HuH-7 (cell line): ENCODE measurements around the gene CARTPT.

Source experiments
- DNase-seq: peaks from one replicate; pipeline ENCODE4 v3.0.0; 2011; ENCODE audit warnings: low spot score

CARTPT gene

DNA sequence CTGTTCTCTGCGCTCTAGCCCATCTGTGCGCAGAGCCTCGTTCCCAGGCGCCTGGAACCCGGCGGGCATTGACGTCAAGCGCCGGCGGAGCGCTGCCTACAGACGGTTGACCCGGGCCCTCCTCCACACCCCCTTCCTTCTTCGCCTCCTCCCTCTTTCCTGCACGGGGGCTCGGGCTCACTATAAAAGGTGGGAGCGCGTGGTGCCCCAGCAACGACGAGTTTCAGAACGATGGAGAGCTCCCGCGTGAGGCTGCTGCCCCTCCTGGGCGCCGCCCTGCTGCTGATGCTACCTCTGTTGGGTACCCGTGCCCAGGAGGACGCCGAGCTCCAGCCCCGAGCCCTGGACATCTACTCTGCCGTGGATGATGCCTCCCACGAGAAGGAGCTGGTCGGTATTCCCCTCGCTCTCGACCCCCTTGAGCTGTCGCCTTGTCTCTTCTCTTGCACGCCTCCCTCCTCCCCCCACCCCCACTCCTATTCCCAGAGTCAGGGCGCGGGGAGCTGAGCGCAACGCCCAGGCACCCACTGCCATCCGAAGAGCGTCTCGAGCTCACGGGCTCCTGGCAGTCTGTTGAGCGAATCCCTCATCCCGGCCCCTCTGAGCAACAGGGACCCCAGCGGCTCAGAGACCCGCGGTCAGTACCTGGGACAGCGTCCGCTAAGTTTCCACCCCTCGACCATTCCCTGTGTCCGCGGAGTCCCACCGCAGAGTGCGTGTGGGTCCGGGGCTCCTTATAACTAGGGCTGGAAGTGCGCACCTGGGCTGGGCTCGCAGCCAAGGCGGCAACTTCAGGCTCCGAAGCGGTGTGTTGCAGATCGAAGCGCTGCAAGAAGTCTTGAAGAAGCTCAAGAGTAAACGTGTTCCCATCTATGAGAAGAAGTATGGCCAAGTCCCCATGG lies at the start of gene CARTPT:
CARTPT (plus strand) TSS at position 213 of the 902 bp plus-strand sequence; CDS start at position 232, 19 bp downstream.
- DNase-seq: peak; percentile 49

DNA sequence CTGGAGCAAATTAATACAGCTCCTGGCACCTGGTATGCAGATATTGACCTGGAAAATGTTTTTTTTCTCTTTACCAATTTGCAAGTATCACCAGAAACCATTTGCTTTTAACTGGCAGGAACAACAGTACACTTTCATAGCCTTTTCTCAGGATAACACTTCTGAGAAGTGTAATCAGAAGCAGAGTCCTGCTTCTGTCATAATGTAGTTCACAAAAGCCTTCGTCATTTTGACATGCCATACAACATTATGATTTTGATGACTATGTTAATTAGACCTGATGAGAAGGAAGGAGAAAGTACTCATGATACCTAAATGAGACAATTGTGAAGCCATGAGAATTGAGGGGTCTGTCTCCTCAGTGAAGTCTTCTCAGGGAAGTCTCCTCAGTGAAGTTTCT lies 41.1 kb upstream of the CARTPT start:
- DNase-seq: no peak

DNA sequence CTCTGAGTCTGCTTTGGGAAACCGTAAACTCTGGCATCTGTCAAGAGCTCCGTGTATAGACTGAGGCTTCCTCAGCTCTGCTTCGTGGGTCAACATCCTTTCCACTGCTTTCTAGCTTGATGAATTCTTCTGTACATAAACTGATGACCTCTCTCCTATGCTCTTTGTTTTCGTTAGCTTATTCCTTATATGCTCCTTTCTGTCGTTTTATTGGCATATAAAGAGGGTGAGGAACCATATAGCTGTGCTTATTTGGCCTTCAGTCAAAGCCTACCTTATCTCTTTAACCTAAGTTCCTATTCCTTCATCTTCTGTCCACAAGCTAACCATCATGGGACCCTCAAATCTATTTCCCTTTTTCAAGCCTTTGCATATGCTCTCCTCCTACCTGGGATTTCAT lies 39.4 kb upstream of the CARTPT start:
- DNase-seq: no peak

DNA sequence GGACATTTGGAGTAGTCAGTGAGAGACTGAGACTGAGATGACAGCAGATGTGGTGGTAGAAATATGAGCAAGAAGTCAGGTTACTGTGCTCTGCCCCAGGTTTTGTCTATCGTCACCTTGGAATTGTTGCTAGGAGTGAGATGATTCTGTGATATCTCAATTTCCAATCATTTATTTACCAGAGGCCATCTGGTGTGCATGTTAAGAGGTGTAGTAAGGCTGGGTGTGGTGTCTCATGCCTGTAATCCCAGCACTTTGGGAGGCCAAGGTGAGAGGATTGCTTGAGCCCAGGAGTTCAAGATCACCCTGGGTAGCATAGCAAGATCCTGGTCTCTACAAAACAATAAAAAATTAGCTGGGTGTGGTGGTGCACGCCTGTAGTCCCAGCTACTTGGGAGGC lies 38.6 kb upstream of the CARTPT start:
- no peak for DNase-seq

DNA sequence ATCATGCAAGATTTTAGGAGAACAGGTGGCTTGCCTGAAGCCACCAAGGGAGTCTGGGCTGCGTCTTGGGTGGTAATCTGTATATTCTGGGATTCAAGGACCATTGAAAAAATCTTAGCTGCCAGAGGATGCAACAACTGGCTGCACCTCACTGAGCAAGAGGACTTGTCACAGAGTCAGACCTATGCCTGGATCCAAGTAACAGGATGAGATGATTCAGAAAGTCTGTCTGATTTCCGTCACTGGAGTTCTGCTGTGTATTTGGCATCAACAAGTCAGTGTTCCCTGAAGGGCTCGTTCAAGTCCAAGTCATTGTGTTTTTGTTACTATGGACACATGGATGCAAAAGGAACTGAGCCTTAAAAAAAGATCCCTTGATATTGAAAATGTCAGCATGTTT lies 37.8 kb upstream of the CARTPT start:
- DNase-seq: no peak

DNA sequence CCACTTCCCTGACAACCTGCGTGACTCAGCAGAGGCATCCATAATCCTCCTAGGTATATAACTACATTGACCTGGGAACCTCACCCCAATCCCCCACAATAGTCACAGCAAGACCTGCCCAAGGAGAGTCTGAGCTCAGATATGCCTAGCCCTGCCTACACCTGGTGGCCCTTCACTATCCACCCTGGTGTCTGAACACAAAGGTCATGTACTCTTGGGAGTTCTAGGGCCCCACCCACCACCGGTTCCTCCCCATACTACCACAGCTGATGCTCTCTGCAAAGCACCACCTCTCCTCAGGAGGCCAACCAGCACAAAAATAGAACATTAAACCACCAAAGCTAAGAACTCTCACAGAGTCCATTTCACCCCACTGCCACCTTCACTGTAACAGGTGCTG lies 34.8 kb upstream of the CARTPT start:
- no peak for DNase-seq

DNA sequence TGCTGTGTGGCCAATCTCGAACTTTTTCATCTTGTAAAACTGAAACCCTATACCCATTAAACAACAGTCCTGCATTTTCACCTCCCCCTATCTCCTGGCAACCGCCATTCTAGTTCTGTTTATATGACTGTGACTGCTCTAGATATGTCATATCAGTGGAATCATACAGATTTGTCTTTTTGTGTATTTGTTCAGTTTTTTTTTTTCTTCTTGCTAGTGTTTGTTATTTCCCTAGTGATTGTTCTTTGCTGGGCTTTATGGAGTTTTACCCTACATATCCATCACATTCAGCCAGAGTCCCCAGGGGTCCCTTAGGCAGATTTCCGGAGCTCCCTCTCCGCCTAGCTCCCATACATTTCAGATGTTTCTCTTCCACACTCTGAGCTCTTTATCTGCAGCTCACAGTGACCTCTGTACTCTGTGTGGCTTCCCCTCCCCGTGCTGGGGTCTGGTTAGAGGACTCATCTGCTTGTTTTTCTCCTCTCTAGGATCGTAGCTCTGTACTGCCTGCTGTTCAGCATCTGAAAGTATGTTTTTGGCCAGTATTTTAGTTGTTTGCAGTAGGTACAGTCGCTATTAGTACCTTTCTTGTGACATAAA lies 25.1 kb upstream of the CARTPT start:
- peak; percentile 57 for DNase-seq

DNA sequence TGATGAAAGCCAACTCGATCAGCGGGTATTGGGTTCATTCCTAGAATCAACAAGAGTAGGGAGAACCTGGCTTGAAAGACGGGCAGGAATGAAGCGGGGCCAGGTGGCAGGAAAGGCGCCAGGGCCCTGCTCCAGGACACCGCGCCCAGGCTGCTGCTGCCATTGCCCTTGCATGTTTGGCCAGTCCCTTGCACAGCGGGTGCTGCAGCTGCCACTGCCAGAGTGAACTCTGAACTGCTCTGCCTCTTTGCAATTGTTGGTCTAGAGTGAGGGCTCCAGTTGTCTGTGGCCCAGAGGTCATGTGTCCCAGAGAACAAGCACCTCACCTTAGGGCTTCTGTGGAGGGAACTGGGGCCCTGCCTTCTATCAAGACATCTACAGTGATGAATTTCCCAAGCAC lies 24.0 kb upstream of the CARTPT start:
- peak; percentile 17 for DNase-seq

DNA sequence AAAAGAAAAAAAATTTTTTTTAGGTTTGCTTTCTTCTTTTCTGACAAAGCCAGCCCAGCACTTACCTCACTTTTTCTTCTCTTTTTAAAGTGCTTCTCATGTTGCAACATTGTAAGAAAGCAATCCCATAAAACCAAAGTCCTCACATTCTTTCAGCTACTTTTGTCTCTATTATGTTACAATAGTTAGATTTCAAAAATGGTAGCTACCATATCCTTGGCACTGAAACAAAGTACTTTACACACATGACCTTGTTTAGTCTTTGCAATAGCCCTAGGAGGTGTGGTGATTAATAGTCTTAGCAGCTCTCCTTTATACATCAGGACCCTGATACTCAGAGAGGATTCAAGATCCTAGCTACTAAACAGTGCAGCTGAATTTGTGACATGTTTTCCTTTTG lies 23.5 kb upstream of the CARTPT start:
- DNase-seq: no peak

DNA sequence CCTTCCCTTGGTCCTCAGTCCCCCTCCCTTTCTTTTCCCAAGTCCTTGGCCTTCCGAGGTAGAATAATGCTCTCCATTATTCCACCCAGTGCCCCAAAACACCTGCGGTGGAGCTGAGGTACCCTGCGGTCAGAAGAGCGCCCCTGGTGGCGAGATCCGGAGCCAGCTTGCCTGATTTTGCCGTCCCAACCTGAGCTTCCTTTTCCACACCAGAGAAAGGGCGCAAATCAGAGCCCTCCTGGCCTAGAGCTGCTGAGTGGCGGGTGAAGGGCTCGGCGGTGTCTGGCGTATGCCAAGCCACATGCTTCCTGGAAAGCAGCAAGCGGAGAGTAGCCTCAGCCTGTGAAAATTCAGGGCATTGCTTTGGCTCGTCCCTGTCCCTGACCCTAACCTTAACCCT lies 21.1 kb upstream of the CARTPT start:
- no peak for DNase-seq

DNA sequence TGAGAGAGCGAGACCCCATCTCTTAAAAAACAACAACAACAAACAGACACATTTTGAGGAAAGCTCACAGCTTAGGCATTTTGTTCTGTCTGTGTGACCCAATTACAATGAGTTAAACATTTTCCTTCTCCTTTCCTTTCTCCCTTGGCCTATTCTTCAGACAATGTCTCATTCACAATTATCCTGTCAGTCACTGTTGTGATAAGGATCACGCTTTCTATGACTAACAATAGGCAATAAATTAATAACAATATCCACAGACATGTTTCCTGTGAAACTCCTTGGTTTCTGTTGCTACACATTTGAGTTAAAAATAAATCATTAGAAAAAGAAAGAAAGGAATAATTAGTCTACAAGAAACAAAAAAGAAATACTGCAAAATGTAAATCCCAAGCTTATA lies 19.8 kb upstream of the CARTPT start:
- DNase-seq: no peak

DNA sequence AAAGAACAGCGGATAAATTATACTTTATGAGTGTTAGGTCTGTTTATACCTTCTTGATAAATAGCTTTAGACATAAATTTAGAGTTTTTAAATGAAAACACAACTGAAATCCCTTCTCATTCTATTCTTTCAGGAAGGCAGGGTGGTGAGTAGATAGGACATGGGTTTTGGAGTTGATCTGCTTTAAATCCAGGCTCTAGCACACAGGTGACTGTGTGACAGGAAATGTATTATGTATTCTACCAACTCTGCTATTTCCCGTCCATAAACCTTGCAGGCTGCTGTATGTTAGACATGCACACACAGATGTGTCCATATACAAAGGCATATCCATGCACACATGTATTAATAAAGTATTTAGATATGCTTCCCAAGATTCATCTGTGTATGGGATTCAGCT lies 19.3 kb upstream of the CARTPT start:
- DNase-seq: no peak

DNA sequence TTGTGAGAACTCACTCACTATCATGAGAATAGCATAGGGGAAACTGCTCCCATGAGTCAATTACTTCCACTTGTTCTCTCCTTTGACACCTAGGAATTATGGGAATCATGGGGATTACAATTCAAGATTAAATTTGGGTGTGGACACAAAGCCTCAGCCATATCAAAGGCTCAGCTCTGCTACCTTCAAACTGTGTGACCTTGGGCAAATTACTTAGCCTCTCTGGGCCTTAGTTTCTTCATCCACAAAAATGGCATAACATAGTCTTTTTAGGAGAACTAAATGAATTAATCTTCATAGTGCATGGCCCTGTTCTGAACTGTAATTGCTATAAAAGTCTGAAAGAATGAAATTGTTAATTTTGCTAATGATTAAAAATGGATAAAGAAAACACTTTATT lies 18.3 kb upstream of the CARTPT start:
- no peak for DNase-seq

DNA sequence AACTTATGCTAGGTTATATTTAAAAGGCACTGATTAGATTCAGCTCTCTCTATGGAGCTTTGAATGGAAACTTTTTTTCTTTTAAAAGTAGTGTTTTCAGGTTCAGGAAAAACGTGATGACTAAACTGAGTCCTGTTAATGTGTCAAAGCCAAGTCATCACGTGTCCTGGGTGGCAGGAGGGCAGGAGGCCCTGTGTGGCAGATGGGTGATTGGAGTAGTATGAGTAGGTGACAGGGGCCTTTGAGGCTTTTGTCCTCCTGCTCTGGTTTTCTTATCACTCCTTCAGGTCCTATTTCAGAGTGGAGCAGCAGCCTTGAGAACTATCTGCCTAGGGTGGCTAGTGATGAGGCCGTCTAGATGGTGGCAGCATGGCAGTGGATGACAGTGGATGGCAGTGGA lies 17.7 kb upstream of the CARTPT start:
- no peak for DNase-seq

DNA sequence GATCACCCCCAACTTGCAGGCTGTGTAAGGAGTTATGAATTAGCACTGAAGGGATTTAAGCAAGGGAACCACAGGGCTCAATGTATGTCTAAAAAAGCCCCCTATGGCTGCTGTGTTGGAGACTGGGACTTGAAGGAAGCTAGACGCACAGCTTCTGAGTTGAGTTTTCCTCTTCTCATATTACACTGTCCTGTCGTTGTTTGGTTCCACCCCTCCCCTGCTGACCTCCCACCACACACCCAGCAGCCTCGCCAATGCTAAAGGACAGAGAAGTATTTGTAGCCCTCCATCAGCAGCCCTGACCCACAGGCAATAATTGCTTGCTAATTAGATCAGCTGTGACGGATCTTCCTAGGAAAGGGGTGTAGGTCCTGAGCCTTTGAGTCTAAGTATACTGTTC lies 15.1 kb upstream of the CARTPT start:
- peak; percentile 22 for DNase-seq

DNA sequence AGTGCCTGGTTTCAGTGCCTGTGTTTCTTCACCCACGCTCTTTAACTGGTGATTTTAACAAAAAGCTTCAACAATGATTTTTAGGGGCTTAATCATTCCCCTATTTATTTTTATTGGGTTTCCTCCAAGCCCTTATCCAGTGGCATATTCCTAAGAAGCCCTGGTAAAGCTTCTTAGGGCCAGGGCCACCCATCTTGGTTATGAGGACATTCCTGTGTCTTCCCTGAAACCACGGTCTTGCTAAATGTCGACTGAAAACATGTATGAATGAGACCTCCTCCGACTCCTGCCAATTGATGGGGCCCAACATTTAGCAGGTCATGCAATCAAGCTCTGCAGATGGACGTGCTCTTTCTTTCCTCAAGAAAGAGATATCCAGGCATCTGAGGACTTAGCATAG lies 13.7 kb upstream of the CARTPT start:
- DNase-seq: no peak

DNA sequence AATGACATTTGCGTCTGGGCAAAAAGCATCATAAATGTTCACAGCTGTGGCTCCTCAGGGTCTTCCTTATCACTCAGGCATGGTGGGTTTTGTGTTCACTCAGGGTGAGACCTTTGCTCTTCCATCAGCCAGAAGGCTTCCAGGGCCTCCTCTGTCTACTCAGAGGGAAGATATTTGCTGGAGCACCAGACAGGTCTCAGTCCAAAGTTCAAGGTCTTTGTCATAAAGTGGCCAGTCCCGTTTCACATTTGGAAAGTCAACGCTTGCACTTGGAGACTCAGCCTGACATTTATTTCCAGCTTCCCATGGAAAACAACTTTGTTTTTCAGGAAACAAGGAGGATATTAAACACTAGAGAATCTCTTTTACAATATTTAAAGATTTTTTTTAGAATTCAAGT lies 12.2 kb upstream of the CARTPT start:
- DNase-seq: peak; percentile 39

DNA sequence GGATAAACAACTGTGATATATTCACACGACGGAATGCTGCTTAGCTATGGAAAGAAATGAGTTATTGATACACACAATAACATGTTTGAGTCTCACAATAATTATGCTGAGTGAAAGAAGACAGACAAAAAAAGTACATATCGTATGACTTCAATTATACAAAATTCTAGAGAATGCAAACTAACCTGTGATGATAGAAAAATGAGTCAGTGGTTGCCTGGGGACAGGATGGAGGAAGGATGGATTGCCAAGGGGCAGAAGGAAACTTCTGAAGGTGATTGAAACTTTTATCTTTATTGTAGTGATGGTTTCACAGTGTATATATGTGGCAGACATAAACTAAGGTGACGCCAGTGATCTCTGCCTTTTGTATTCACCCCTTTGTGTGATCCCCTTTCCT lies 7.5 kb upstream of the CARTPT start:
- no peak for DNase-seq

DNA sequence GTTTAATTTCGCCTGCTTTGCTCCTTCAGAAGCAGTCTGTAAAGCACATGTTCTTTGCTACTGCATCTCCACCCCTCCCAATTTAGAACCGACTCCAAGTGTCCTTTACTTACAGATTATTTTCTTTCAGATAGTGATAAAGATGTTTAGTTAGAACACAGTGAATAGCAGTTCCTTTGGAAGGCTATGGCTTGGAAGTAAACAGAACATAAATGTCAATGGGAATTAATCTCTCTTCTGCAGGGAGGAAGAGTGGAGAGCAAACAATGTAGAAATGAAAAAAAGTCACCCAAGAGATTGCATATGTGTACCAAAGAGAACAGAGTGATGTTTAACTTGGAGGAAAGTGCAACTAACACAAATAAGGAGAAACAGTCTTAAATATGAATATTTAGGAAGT lies 4.2 kb upstream of the CARTPT start:
- DNase-seq: no peak

DNA sequence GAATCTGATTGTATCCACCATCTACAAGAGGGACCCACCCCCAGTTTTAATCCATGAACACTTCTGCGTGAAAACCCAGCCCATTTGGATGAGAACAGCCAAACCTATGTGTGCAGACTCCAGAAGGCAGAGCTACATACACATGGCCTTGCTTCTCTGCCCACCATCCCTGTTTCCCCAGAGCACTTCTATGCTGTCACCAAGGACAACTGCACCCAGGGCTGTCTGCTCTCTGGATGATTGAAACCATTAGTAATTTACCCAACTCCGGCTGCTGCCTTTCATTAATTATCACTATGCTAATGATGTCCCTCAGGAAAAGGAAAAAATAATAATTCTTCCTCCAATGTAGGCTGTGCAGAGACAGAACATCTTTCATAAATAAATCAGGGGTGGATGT lies 8.9 kb downstream of the CARTPT start:
- DNase-seq: no peak

DNA sequence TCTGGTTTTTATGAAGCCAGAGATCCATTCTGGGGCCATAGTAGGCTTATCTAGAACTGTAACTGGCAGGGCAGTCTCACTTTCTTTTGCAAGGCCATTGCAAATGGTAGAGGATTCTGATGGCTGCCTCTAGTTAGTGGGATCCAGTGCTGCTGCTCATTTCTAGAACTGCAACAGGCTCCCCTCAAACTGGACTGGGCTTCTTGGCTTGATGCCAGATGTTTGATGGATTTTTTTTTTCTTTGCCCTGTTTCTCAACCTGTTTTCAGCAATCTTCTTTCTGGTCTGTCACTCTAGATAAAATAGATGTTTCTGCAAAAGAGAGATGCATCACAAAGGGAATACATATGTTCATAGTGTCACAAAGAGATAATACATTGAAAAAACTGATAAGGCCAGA lies 11.9 kb downstream of the CARTPT start:
- DNase-seq: no peak

DNA sequence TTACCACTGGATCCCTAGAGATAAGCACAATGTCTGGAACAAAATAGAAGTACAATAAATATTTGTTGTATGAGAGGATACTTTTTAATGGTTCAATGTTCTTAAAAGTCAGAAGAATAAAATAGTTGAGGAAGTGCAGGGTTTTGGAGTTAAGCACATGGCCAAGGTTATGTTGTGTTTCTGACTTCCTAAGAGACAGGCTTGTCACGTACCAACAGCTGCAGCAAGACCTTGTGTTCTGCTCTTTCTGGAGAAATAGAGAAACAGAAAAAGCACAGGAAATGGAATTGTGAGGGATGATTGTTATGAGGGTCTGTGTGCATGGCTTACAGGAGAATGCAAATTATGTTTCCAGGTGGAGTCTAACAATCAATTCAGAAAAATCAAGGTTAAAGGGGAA lies 12.9 kb downstream of the CARTPT start:
- DNase-seq: no peak

DNA sequence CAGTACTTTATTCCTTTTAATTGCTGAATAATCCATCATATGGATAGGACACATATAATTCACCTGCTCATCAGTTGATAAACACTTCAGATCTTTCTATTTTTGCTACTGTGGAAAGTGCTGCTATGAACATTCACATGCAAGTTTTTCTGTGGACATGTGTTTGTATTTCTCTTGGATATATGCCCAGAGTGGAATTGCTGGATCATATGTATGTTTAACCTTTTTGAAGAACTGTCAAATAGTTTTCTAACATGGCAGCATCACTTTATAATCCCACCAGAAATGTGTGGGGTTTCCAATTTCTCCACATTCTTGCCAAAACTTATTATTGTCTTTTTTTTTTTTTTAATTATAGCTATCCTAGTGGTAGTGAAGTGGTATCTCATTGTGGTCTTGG lies 15.1 kb downstream of the CARTPT start:
- DNase-seq: no peak
